Stimulated activated CD8-positive, alpha-beta memory T cell treated with anti-CD3 and anti-CD28 coated beads, Interleukin-15, amount 100 ng/mL, for 1 hour (primary cell): ENCODE results near the gene CSNK1E.
"Not testable (repeated sequence)": the region's sequence is repeated elsewhere in the genome, so short reads cannot be mapped to it uniquely, and the experiment has no call there.

Experiments
- DNase-seq: peaks from one replicate; pipeline ENCODE4 v3.0.0-alpha.2; 2020; ENCODE audit warnings: low read depth

Gene CSNK1E

DNA sequence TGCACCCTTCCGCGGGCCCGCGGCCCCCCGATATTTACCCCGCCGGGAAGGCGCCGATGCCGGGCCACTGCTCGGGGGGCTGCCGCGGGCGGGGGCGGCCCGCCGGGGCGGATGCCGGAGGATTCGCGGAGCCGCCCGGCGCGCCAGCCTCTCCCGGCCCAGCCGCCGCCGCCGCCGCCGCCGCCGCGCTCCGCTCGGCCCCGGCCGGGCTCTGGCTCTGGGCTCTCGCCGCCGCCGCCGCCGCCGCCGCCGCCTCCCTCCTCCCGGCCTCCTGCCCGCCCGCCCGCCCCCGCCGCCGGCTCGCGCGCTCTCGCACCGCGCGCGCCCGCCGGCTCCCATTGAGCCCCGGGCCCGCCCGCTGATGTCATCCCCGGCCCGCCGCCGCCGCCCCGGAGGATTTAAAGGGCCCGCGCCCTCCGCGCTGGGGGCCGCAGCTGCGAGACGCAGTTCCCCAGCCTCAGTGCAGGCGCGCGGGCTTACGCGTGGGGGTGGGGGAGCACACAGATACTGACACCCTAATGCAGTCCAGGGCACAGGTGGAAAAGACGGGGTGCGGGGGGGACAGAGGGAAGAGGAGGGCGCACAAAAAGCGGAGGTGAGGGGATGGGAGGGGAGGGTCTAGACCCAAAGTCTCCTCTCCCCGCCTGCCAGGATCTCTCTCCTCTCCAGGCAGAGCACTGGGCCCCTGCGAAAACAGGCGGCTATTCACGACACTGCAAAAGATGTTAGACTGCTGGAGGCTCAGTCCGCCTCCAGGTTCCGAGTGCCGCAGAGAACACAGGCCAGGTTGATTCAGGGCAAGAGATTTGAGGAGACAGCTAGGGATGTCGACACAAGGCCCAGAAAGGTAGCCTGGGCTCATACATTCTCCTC lies at the start of gene CSNK1E:
CSNK1E (minus strand) TSS at position 312 of the 873 bp plus-strand sequence. CDS start 3,276 bp downstream, outside the sequence.
- peak; percentile 53 for DNase-seq

DNA sequence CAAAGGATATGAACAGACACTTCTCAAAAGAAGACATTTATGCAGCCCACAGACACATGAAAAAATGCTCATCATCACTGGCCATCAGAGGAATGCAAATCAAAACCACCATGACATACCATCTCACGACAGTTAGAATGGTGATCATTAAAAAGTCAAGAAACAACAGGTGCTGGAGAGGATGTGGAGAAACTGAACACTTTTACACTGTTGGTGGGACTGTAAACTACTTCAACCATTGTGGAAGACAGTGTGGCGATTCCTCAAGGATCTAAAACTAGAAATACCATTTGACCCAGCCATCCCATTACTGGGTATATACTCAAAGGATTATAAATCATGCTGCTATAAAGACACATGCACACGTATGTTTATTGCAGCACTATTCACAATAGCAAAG lies 48.6 kb upstream of the CSNK1E start:
- DNase-seq = not testable (repeated sequence)

DNA sequence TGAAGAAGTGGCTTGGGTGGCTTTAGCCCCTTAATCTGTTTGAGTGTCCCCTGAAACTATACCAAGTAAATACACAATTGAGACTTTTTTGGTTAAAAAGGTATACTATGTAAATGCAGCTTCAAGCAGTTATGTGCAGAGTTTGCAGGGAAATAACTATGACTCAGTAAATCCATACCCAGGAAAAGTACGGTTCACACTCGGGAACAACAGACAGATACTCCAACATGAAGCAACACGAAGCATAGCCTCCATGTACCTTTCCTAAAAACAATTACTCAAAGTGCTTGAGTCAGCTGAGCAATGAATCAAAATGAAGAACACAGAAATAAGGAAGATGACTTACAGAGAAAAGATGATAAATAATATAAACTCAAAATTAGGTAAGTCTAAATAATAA lies 47.9 kb upstream of the CSNK1E start:
- not testable (repeated sequence) for DNase-seq

- DNase-seq = not testable (repeated sequence)
These were observed 43.3 kb upstream of the CSNK1E start for GRCh38 chr22:38360560-38360959.

DNA sequence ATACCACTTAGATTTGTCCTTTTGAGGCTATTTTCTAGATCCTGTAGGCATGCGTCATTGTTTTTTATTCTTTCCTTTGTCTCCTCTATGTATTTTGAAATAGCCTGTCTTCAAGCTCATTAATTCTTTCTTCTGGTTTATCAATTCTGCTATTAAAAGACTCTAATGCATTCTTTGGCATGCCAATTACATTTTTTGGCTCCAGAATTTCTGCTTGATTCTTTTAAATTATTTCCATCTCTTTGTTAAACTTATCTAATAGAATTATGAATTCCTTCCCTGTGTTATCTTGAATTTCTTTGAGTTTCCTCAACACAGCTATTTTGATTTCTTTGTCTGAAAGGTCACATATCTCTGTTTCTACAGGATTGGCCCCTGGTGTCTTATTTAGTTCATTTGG lies 42.6 kb upstream of the CSNK1E start:
- not testable (repeated sequence) for DNase-seq

GRCh38 chr22:38357971-38358370 lies 40.7 kb upstream of the CSNK1E start:
- not testable (repeated sequence) for DNase-seq

DNA sequence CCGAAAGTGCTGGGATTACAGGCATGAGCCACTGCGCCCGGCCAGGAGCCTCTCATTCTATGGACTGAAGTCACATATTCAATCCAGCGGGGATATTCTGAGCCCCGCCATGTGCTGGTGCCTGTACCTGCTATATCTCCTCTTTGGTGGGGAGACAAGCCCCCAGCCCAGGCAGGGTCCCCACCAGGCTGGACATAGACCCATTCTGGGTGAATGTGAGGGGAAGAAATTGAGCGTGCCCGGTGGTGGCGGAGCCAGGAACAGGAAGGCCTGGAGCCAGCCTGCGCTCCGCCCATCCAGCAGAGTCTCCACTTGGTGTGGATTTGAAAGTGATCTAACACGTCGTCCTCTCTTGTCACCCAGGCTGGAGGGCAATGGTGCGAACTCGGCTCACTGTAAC lies 38.0 kb upstream of the CSNK1E start:
- DNase-seq = no peak

GRCh38 chr22:38353701-38354100 lies 36.5 kb upstream of the CSNK1E start:
- DNase-seq = no peak

DNA sequence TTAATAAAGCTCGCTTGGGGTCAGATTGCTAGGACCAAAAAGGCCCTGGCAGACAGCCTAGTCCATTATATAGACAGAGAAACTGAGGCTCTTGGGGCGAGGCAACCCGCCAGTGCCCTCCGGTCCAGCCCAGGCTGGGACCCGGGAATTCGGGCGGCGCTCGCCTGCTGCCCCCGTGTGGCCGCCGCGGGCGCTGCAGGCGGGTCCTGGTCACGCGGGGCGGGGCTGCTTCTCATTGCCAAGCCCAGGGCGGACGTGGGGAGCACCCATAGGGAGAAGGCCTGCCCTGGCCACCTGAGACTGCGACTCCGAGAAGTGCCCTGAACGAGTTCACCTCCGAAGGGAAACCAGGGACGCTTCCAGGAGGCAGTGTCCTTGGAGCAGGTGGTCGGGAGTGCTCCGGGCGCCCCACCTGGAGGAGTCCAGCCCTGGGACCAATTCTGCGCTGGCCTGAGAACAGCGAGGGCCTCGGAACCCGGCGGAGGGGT lies 36.0 kb upstream of the CSNK1E start:
- DNase-seq = peak; percentile 42

DNA sequence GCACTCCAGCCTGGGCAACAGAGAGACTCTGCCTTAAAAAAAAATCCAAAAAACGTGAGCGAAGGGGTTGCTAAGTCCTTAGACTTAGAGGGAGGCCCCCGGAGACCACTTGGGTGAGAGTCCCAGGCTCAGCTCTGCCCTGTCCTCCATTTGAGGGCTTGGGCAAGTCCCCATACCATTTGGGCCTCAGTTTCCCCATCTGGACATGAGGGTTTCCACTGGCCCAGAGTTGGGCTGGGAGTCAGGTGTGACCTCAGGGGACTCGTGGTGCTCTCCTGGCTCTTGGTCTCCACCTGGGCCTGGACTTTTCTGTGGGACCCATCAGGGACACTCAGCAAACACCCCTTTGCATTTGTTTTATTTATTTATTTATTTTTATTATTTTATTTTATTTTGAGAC lies 35.2 kb upstream of the CSNK1E start:
- no peak for DNase-seq

- DNase-seq = no peak
These were observed 33.5 kb upstream of the CSNK1E start for GRCh38 chr22:38350444-38351359.

DNA sequence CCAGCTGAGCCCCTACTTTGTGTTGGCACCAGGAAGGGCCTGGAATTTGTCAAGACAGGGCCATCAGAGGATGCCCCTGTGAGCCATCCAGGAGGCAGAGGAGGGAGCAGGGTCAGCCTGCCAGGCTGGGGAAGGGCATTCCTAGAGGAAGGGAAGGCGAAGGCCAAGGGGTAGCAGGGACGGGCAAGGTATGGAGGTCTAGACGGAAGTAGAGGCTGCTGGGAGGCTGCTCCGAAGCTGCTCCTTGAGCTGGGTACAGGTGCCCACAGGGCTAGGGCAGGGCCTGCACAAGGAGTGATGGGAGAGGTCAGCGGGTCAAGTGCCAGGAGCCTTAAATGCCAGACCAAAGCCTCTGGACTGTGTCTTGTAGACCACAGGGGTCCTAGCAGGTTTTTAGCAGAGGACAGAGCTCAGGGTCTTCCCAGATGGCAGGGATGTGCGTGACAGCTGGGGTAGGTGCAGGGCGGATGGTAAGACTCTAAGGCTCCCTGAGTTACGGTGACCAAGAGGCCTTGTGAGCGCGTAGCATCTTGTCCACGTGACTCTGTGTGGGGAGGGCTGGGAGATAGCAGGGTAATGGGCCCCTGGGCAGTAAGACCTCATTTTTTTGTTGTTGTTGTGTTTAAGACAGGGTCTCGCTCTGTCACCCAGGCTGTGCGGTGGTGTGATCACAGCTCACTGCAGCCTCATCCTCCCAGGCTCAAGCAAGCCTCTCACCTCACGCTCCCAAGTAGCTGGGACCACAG lies 31.7 kb upstream of the CSNK1E start:
- DNase-seq = no peak

DNA sequence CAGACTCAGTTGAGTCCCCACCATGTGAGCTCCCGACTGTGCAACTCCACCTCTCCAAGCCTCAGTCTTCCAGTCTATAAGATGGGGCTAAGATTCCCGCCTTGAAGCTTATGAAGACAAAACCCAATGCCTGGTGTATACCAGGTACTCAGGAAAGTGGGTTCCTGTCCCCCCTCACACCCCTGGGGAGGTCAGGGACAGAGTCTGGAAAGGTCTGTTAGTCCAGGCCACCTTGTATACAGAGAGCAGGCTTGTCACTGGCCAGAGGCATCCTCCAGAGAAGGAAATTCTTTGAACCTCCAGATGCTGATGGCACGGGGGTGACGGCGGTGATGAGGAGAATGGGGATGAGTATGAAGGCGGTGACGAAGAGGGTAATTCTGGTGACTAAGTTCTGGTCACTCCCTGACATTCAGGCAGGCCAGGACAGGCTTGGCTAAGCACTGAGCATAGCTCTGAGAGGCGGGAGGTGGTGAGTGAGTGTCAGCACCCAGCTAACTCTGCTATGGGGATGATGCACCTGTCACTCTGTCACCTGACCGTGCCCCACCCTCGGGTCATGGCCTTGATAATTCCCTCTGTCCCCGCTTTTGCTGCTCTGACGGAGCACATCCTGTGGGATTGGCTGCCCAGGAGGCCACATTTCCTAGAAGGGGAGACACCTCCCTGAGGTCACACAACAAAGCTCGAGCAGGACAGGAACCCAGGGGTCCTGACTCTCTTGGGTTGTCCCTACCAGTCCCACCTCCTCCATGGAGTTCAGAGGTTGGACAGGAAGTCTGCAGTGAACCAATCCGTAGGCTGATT lies 30.9 kb upstream of the CSNK1E start:
- no peak for DNase-seq

GRCh38 chr22:38347181-38347943 lies 30.1 kb upstream of the CSNK1E start:
- no peak for DNase-seq

- DNase-seq = no peak
These were observed 29.3 kb upstream of the CSNK1E start for GRCh38 chr22:38346506-38346905.

GRCh38 chr22:38345782-38346181 lies 28.5 kb upstream of the CSNK1E start:
- DNase-seq = no peak

- DNase-seq = not testable (repeated sequence)
These were observed 22.7 kb upstream of the CSNK1E start for GRCh38 chr22:38339893-38340292.

GRCh38 chr22:38338772-38339379 lies 21.6 kb upstream of the CSNK1E start:
- DNase-seq = no peak

DNA sequence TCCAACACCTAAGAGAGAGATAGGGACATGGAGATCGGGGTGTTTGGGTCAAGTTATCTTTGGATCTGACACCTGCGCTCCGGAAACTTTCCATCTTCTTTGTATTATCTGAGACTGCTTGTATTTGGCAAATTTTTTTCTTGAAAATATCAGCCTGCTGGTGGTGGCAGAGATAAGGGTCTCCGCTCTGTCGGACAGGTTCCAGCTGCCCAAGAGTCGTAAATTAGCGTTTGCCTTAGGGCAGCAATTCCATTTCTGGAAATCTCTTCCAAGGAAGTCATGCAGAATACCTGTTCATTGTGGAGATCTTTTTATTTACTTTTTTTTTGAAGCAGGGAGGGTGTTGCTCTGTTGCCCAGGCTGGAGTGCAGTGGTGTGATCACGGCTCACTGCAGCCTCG lies 19.5 kb upstream of the CSNK1E start:
- DNase-seq = no peak

- no peak for DNase-seq
These were observed 17.8 kb upstream of the CSNK1E start for GRCh38 chr22:38335077-38335476.
